ENCODE results near the gene CEACAM8.
"Not testable (repeated sequence)": the region's sequence is repeated elsewhere in the genome, so short reads cannot be mapped to it uniquely, and the experiment has no call there.

CEACAM8 gene

GRCh38 chr19:42540071-42540553 is 54.6 kb downstream of the CEACAM8 start:
- no peak for DNase-seq (ENCODE audit: extremely low spot score)
- POLR2A ChIA-PET = no interaction called here
- CTCF ChIA-PET = interaction anchor here (0.7 kb wide), 1 partner anchor 42 kb away, joined by 9 read pairs; no protein-coding TSS in a partner anchor
- TF ChIP-seq CTBP1 (IDR thresholded peaks at IDR 0.05; ENCODE audit: borderline replicate concordance) (no peak), L3MBTL2 (conservative IDR thresholded peaks at IDR 0.05) (no peak), ARNT (IDR thresholded peaks at IDR 0.05) (no peak), SP1 (IDR thresholded peaks at IDR 0.05) (no peak), TARDBP (IDR thresholded peaks at IDR 0.05) (no peak), FOXM1 (IDR thresholded peaks at IDR 0.05; ENCODE audit: borderline replicate concordance) (no peak), HDGF (IDR thresholded peaks at IDR 0.05; ENCODE audit: borderline replicate concordance) (no peak), PKNOX1 (IDR thresholded peaks at IDR 0.05) (no peak), LEF1 (IDR thresholded peaks at IDR 0.05; ENCODE audit: borderline replicate concordance) (no peak), ELF4 (IDR thresholded peaks at IDR 0.05) (no peak), SUZ12 (IDR thresholded peaks at IDR 0.05) (no peak)

GRCh38 chr19:42538841-42539709 is 55.6 kb downstream of the CEACAM8 start:
- no peak for DNase-seq (ENCODE audit: extremely low spot score)
- ChIA-PET POLR2A (no interaction called here), CTCF (no interaction called here)
- TF ChIP-seq LEF1 (IDR thresholded peaks at IDR 0.05; ENCODE audit: borderline replicate concordance) (no peak), FOXK2 (IDR thresholded peaks at IDR 0.05) (no peak)

- POLR2A ChIA-PET; CTCF ChIA-PET; DNase-seq (ENCODE audit: extremely low spot score): not testable (repeated sequence)
These were observed 59.4 kb downstream of the CEACAM8 start for GRCh38 chr19:42535276-42535675.

GRCh38 chr19:42534391-42534790 is 60.3 kb downstream of the CEACAM8 start:
- DNase-seq (ENCODE audit: extremely low spot score) = no peak
- TF ChIP-seq SP1 (IDR thresholded peaks at IDR 0.05) (no peak), FOXM1 (IDR thresholded peaks at IDR 0.05; ENCODE audit: borderline replicate concordance) (no peak), LEF1 (IDR thresholded peaks at IDR 0.05; ENCODE audit: borderline replicate concordance) (no peak), CTBP1 (IDR thresholded peaks at IDR 0.05; ENCODE audit: borderline replicate concordance) (no peak), BHLHE40 (IDR thresholded peaks at IDR 0.05; ENCODE audit: borderline replicate concordance) (no peak), ZNF384 (IDR thresholded peaks at IDR 0.05) (no peak), TARDBP (IDR thresholded peaks at IDR 0.05) (no peak), PKNOX1 (IDR thresholded peaks at IDR 0.05) (no peak), HDGF (IDR thresholded peaks at IDR 0.05; ENCODE audit: borderline replicate concordance) (no peak), ELF4 (IDR thresholded peaks at IDR 0.05) (no peak)
- POLR2A ChIA-PET = no interaction called here
- CTCF ChIA-PET = no interaction called here

- DNase-seq (ENCODE audit: extremely low spot score) = no peak
- POLR2A ChIA-PET = no interaction called here
- CTCF ChIA-PET = no interaction called here
- TF ChIP-seq L3MBTL2 (conservative IDR thresholded peaks at IDR 0.05) (no peak), ARNT (IDR thresholded peaks at IDR 0.05) (no peak), SP1 (IDR thresholded peaks at IDR 0.05) (no peak), CTBP1 (IDR thresholded peaks at IDR 0.05; ENCODE audit: borderline replicate concordance) (no peak), SUZ12 (IDR thresholded peaks at IDR 0.05) (no peak), ZNF384 (IDR thresholded peaks at IDR 0.05) (no peak), FOXM1 (IDR thresholded peaks at IDR 0.05; ENCODE audit: borderline replicate concordance) (no peak), BHLHE40 (IDR thresholded peaks at IDR 0.05; ENCODE audit: borderline replicate concordance) (no peak), NFRKB (IDR thresholded peaks at IDR 0.05) (no peak), FOXK2 (IDR thresholded peaks at IDR 0.05) (no peak), FOXA1 (IDR thresholded peaks at IDR 0.05) (no peak), HDGF (IDR thresholded peaks at IDR 0.05; ENCODE audit: borderline replicate concordance) (no peak), PKNOX1 (IDR thresholded peaks at IDR 0.05) (no peak)
These were observed 61.8 kb downstream of the CEACAM8 start for GRCh38 chr19:42532891-42533290.

- no peak for DNase-seq (ENCODE audit: extremely low spot score)
- no peak for TF ChIP-seq TARDBP (IDR thresholded peaks at IDR 0.05)
- TF ChIP-seq SUZ12 (IDR thresholded peaks at IDR 0.05) = no peak
- TF ChIP-seq ARNT (IDR thresholded peaks at IDR 0.05) = no peak
- no peak for TF ChIP-seq FOXM1 (IDR thresholded peaks at IDR 0.05; ENCODE audit: borderline replicate concordance)
- ChIA-PET POLR2A (no interaction called here), CTCF (interaction anchor here (0.6 to 4.5 kb wide), 4 partner anchors 80 to 160 kb away, joined by 4 to 25 read pairs (median 4); no protein-coding TSS in a partner anchor)
These were observed 63.4 kb downstream of the CEACAM8 start for GRCh38 chr19:42531313-42531712.

All from HEK293T (cell line).